Measurements from ENCODE around the gene GFOD1.
"Not testable (repeated sequence)": the region's sequence is repeated elsewhere in the genome, so short reads cannot be mapped to it uniquely, and the experiment has no call there.

Gene GFOD1

GRCh38 chr6:13407368-13407708, 80.1 kb downstream of the GFOD1 start:
- no peak for DNase-seq (ENCODE audit: low read depth in 2 of 2)

- DNase-seq (ENCODE audit: low read depth in 2 of 2), result no peak
Measured at GRCh38 chr6:13406781-13407180, 80.6 kb downstream of the GFOD1 start.

- no peak for DNase-seq (ENCODE audit: low read depth in 2 of 2)
Measured at GRCh38 chr6:13405961-13406477, 81.4 kb downstream of the GFOD1 start.

GRCh38 chr6:13404892-13405254, 82.5 kb downstream of the GFOD1 start:
- DNase-seq (ENCODE audit: low read depth in 2 of 2), result no peak

GRCh38 chr6:13404228-13404891, 83.0 kb downstream of the GFOD1 start:
- no peak for DNase-seq (ENCODE audit: low read depth in 2 of 2)

DNA sequence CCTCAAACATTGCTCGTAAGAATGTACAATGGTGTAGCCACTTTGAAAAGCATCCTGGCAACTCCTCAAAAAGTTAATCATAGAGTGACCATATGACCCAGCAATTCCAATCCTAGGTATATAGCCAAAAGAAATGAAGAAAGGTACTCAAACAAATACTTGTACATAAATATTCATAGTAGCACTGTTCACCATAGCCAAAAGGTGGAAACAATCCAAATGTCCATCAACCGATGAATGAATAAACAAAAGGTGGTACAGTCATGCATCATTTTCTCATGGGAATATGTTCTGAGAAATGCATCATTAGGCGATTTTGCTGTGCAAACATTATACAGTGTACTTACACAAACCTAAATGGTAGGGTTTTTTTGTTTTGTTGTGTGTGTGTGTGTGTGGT, 84.7 kb downstream of the GFOD1 start:
- DNase-seq (ENCODE audit: low read depth in 2 of 2), result no peak

DNA sequence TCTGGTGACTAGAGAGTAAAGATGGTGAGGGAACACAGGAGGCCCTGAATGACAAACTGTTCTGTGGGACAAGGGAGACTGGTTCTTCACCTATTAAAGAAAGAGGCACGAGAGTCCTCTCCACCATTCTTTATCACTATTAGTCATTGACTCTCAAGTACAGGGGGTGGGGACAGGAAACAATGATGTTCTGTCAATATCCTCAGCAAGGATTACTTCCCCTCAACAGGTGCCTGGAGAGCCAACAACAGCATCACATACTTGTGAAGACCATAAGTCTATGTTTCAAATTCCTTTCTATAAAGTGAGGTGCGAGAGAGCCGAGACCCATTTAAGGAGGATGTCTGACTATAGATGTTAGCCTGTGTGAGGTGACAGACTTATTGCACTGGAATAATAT, 86.6 kb downstream of the GFOD1 start:
- no peak for DNase-seq (ENCODE audit: low read depth in 2 of 2)

- no peak for DNase-seq (ENCODE audit: low read depth in 2 of 2)
Measured at GRCh38 chr6:13398421-13398994, 88.9 kb downstream of the GFOD1 start.

GRCh38 chr6:13398069-13398381, 89.4 kb downstream of the GFOD1 start:
- no peak for DNase-seq (ENCODE audit: low read depth in 2 of 2)

- no peak for DNase-seq (ENCODE audit: low read depth in 2 of 2)
Measured at GRCh38 chr6:13397359-13398068, 89.9 kb downstream of the GFOD1 start.

GRCh38 chr6:13396241-13396792, 91.1 kb downstream of the GFOD1 start:
- no peak for DNase-seq (ENCODE audit: low read depth in 2 of 2)

GRCh38 chr6:13395272-13396237, 91.8 kb downstream of the GFOD1 start:
- DNase-seq (ENCODE audit: low read depth in 2 of 2), result no peak

DNA sequence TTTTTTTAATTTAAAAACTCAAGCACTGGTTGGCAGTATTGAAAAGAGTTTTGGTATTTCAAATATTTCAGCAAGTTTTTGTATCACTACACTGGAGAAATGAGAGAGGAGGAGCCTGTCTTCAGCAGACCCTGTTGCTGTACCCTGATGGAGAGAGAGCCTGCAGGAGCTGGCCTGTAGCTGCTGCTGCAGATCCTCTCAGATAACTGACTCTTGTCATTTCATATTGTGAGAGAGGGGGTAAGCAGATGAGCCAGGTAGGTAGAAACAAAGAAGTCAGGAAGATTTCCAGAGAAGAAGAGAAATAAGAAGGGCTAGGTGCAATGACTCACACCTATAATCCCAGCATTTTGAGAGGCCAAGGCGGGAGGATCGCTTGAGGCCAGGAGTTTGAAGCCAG, 94.9 kb downstream of the GFOD1 start:
- no peak for DNase-seq (ENCODE audit: low read depth in 2 of 2)

GRCh38 chr6:13391537-13391936, 95.9 kb downstream of the GFOD1 start:
- no peak for DNase-seq (ENCODE audit: low read depth in 2 of 2)

DNA sequence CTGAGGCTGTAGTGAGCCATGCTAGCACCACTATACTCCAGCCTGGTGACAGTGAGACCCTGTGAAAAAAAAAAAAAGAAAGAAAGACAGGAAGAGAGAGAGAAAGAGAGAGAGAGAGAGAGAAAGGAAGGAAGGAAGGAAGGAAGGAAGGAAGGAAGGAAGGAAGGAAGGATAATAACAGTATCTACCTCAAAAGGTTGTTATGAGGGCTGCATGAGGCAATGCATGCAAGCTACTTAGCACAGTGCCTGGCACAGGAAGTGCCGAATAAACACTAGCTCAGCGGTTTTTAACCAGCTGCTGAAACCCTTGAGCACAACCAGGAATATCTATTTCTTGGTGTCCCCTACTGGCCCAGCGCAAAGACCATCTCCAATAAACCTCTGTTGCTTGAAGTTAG, 96.7 kb downstream of the GFOD1 start:
- DNase-seq (ENCODE audit: low read depth in 2 of 2), result no peak

- not testable (repeated sequence) for DNase-seq (ENCODE audit: low read depth in 2 of 2)
Measured at GRCh38 chr6:13389237-13389636, 98.2 kb downstream of the GFOD1 start.

DNA sequence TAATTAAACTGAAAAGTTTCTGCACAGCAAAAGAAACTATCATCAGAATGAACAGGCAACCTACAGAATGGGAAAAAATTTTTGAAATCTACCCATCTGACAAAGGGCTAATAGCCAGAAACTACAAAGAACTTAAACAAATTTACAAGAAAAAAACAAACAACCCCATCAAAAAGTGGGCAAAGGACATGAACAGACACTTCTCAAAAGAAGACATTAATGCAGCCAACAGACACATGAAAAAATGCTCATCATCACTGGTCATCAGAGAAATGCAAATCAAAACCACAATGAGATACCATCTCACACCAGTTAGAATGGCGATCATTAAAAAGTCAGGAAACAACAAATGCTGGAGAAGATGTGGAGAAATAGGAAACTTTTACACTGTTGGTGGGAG, 98.6 kb downstream of the GFOD1 start:
- DNase-seq (ENCODE audit: low read depth in 2 of 2), result not testable (repeated sequence)

- no peak for DNase-seq (ENCODE audit: low read depth in 2 of 2)
Measured at GRCh38 chr6:13384966-13385365, 102.4 kb downstream of the GFOD1 start.

DNA sequence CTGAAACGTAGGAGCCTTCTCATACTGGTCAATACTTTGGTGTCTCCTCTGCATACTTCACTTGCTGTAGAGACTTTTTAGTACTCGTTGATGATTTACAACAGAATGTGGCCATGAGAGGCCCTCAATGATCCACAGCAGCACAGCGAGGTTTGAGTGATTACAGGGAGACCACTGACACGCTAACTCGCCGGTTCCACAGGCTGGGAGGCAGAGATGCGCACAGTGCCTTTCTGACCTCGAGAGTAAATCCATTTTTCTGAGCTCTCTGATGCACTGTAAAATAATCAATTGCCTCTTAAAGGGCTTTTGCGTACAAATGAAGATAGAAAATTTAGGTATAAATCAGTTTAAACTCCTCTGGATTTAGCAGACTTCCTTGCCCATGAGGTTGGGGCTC, 102.9 kb downstream of the GFOD1 start:
- no peak for DNase-seq (ENCODE audit: low read depth in 2 of 2)

DNA sequence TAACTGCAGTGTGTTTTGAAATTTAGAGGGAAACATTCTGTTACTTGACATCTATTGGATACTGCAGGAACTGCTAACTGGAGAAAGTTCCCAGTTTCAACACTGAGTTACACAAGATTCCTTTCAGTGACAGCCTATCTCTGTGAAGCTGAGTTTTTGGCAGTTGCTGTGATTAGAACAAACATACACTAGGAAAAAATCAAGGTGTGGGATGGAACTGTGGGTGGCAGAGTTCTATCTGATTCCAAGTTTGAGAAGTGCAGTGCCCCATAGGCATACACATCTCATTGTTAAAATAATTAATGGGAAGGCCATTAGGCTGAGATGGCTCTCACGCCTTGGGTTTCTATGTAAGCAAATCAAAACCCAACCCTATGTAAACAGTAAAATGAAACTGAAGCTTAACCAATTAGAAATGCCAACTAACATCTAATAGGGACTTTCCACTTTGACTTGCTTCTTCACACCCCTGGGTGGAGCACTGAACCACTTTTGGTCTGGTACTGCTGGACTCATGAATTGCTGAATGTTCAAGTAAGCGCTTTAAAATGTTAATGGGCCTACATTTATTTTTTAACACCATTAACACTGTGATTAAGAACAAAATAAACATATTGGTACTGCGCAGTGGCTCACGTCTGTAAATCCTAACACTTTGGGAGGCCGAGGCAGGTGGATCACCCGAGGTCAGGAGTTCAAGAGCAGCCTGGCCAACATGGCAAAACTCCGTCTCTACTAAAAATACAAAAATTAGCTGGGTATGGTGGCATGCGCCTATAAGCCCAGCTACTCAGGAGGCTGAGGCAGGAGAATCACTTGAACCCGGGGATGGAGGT, 103.9 kb downstream of the GFOD1 start:
- no peak for DNase-seq (ENCODE audit: low read depth in 2 of 2)

DNA sequence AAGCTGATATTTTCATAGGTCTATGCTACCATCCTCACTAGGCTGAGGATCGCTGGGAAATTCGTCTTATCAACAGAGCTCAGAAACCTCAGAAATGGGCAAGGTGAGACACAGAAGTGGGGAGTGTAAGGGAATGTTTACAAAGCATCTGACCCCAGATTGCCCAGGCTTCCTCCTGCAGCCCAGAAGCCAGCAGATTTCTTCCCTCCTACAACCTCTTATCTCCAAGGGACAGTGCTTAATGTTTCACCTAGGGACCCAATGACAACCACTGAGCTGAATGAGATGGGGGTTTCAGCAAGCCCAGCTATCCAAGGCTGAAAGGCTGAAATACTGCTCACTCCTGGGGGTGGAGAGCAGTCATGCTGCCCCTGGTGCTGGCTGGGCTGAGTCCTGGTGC, 106.6 kb downstream of the GFOD1 start:
- DNase-seq (ENCODE audit: low read depth in 2 of 2), result no peak

Measured in stimulated activated CD8-positive, alpha-beta memory T cell treated with anti-CD3 and anti-CD28 coated beads, Interleukin-15, amount 100 ng/mL, for 48 hours (primary cell).